Measurements from ENCODE around the gene CUBN. TPM values are rescaled to one million over a fixed set of nuclear protein-coding genes. Genes with fewer than 3 reads are reported as not detected.

Gene CUBN
- total RNA-seq, 1 donor from 2014 or later: 1.5 TPM

DNA sequence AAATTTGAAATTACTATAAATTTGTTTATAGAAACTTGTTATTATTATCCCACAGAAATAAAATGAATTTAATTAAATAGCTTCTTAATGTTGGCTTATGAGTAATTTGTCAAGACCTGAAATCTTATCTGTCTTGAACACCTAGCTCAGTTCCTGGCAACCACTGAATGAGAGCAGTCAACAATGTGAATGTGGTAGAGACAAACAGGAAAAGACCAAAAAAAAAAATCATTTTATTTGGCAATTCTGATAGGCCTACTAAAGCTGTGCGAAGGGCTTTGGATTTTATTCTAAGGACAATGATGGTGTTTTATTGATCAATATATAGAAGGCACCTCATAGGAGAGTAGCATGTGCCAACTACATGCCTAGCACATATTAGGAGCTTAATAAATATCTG is 184.6 kb downstream of the CUBN start:
- Mint-ChIP-seq H3K9me3 (ENCODE audit: low read depth) (no peaks in the 10 kb centered on the region), H3K36me3 (ENCODE audit: insufficient read depth) (no peaks in the 10 kb centered on the region), H3K27me3 (no peaks in the 10 kb centered on the region), H3K4me3 (ENCODE audit: low read depth) (no peak overlapping the region), H3K27ac (no peak overlapping the region), H3K4me1 (ENCODE audit: low read depth) (peaks cover 9% of the 10 kb centered on the region)
- TF ChIP-seq, protein P1, sequence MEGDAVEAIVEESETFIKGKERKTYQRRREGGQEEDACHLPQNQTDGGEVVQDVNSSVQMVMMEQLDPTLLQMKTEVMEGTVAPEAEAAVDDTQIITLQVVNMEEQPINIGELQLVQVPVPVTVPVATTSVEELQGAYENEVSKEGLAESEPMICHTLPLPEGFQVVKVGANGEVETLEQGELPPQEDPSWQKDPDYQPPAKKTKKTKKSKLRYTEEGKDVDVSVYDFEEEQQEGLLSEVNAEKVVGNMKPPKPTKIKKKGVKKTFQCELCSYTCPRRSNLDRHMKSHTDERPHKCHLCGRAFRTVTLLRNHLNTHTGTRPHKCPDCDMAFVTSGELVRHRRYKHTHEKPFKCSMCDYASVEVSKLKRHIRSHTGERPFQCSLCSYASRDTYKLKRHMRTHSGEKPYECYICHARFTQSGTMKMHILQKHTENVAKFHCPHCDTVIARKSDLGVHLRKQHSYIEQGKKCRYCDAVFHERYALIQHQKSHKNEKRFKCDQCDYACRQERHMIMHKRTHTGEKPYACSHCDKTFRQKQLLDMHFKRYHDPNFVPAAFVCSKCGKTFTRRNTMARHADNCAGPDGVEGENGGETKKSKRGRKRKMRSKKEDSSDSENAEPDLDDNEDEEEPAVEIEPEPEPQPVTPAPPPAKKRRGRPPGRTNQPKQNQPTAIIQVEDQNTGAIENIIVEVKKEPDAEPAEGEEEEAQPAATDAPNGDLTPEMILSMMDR (IDR thresholded peaks at IDR 0.05; ENCODE audit: unreplicated experiment): no peak
- no peak for DNase-seq (ENCODE audit: low spot score, unreplicated experiment)

DNA sequence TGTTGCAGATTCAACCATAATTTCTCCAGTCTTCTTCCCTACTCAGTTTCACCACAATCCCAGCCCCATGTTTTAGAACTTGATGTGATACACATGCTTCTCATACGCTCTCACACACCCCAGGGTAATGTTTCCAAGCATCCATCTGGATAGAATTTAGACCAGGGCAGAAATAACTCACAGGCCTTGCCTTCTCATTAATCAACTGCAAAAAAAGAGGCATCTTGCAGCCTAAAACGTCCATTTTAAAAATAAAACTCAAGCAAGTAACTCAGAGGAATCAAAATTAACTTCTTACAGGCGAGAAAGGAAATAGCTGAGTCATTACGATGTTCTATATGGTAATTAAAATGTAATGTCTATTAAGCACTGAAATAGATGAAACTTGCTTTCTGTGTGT is 185.2 kb downstream of the CUBN start:
- Mint-ChIP-seq H3K36me3 (ENCODE audit: insufficient read depth) (no peaks in the 10 kb centered on the region), H3K27me3 (no peaks in the 10 kb centered on the region), H3K4me3 (ENCODE audit: low read depth) (no peak overlapping the region), H3K4me1 (ENCODE audit: low read depth) (peaks cover 6% of the 10 kb centered on the region), H3K27ac (no peak overlapping the region), H3K9me3 (ENCODE audit: low read depth) (no peaks in the 10 kb centered on the region)
- TF ChIP-seq, protein P1 (IDR thresholded peaks at IDR 0.05; ENCODE audit: unreplicated experiment): no peak
- DNase-seq (ENCODE audit: low spot score, unreplicated experiment): no peak

DNA sequence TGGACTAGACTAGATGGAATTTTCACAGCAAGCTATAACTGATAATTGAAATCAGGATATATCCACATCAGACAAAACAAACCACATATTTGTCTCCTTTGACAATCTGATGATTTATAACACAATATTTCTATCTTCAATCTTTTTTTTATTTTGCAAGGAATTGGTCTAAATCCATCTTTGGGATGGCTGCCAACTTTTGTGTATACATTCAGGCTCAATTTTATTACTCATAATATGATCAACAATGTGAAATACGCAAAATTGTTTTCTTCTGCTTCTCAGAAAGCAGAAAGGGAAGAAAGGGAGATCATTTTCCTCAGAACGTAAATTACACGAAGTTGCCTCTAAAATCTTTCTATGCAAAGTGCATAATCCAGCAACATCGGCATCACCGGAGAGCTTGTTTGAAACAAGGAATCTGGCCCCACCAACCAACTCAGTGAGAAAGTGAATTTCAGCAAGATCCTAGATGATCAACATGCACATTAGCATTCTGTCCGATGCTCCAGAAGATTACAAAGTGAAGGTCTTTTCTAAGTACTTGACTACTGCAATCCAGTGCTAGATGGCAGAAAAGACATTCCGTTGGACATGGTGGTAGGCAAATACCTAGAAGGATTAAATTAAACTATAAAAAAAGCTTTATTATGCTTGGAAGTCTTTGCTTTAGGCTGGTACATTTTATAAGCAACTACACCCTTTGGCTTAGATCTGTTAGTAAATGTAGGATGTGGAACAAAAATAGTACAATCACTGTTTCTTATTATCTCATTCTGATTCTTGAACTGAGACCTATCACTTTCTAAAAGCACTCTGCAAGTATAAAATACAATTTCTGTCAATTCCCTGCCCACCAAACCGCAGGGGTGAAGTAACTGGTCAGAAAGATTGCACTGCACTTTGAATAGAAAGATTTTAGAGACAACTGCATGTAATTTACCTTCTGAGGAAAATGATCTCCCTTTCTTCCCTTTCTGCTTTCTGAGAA is 186.0 kb downstream of the CUBN start:
- TF ChIP-seq, protein P1 (IDR thresholded peaks at IDR 0.05; ENCODE audit: unreplicated experiment): no peak
- Mint-ChIP-seq H3K27me3 (no peaks in the 10 kb centered on the region), H3K9me3 (ENCODE audit: low read depth) (no peaks in the 10 kb centered on the region), H3K4me3 (ENCODE audit: low read depth) (no peak overlapping the region), H3K27ac (no peak overlapping the region), H3K36me3 (ENCODE audit: insufficient read depth) (no peaks in the 10 kb centered on the region), H3K4me1 (ENCODE audit: low read depth) (peaks cover 3% of the 10 kb centered on the region)
- DNase-seq (ENCODE audit: low spot score, unreplicated experiment): no peak

DNA sequence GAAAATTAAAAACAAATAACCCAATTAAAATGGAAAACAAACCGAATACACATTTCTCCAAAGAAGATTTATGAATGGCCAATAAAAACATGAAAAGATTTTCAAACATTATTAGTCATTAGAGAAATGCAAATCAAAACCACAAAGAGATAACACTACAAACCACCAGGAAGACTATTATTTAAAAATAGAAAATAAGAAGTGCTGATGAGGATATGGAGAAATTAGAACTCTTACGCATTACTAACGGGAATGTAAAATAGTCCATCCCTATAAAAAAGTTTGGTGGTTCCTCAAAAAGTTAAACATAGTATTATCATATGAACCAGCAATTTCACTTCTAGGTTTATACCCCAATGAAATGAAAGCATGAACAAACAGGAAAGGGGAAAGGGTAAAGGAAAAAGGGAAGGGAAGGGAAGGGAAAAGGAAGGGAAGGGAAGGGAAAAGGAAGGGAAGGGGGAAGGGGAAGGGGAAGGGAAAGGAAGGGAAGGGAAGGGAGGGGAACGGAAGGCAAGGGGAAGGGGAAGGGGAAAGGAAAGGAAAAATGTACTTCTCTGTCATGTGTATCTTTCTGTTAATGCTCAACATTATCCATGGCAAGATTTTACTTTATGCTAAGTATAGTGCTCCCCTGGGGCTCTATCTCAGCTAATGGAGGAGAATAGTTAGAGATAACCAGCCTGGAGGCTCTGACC is 187.1 kb downstream of the CUBN start:
- Mint-ChIP-seq H3K4me1 (ENCODE audit: low read depth) (peaks cover 3% of the 10 kb centered on the region), H3K27me3 (no peaks in the 10 kb centered on the region), H3K4me3 (ENCODE audit: low read depth) (no peak overlapping the region), H3K9me3 (ENCODE audit: low read depth) (no peaks in the 10 kb centered on the region), H3K36me3 (ENCODE audit: insufficient read depth) (no peaks in the 10 kb centered on the region), H3K27ac (no peak overlapping the region)
- DNase-seq (ENCODE audit: low spot score, unreplicated experiment): no peak
- TF ChIP-seq, protein P1 (IDR thresholded peaks at IDR 0.05; ENCODE audit: unreplicated experiment): no peak

DNA sequence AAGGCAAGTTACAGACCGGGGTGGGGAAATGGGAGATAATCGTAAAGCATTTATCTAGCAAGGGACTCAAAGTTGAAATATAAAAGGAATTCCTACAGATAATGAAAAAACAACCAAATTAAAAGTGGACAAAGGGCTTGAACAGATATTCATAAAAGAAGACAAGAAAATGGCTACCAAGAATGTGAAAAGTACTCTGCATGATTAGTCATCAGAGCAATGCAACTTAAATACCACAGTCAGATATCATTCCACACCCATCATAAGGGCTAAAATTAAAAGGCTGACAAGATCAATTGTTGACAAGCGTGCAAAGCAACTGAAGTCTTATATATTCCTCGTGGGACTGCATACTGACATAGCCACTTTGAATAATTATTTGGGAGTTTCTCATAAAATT is 187.7 kb downstream of the CUBN start:
- Mint-ChIP-seq H3K9me3 (ENCODE audit: low read depth) (no peaks in the 10 kb centered on the region), H3K36me3 (ENCODE audit: insufficient read depth) (no peaks in the 10 kb centered on the region), H3K27me3 (no peaks in the 10 kb centered on the region), H3K27ac (no peak overlapping the region), H3K4me1 (ENCODE audit: low read depth) (peaks cover 3% of the 10 kb centered on the region), H3K4me3 (ENCODE audit: low read depth) (no peak overlapping the region)
- no peak for DNase-seq (ENCODE audit: low spot score, unreplicated experiment)
- TF ChIP-seq, protein P1 (IDR thresholded peaks at IDR 0.05; ENCODE audit: unreplicated experiment): no peak
